Erythroblast (primary cell): Measurements from ENCODE around the gene ZFHX3.

Source experiments
- GATA1 ChIP-seq: IDR thresholded peaks from 2 replicates; pipeline ENCODE4 v1.6.1; 2011; ENCODE audit warnings: low read depth, mild to moderate bottlenecking, control low read depth, low read length, moderate library complexity
- POLR2A ChIP-seq: IDR thresholded peaks from 2 replicates; pipeline ENCODE4 v1.6.1; 2011; ENCODE audit warnings: mild to moderate bottlenecking, low read length

DNA sequence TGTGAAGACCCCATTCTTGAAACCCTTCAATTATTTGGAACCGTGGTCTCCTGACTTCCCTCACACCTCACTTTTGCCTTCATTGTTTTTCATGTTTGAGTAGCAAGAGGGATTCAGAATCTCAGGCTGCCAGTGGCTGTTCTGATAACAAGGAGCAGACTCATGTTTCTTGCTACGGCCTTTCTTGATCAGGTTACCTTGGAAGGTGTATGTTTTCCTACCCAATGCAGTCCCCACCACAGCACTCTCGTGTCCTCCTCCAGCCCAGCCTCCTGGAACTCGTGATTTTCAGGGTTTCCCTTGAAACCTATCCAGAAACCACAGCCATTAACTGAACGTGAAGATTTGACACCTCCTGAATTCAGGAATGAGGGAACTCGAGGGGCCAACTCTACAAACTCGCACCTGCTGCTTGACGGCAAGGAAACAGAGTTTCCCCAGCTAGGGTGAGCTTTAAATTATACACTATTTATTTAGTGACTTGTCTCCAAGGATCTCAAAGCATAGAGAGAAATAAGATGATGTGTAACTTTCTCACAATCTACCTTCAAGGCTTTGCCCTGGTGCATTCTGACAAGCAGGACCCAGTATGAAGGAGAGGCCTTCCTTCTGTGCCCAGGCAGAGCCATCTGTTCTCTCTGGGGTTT is 1.6 kb downstream of the ZFHX3 start:
- TF ChIP-seq POLR2A: no peak
- TF ChIP-seq GATA1: no peak
